ENCODE data around the gene AEN.
A peak's percentile ranks its signal among the peaks of the same experiment; 100 is the strongest.

Gene AEN

DNA sequence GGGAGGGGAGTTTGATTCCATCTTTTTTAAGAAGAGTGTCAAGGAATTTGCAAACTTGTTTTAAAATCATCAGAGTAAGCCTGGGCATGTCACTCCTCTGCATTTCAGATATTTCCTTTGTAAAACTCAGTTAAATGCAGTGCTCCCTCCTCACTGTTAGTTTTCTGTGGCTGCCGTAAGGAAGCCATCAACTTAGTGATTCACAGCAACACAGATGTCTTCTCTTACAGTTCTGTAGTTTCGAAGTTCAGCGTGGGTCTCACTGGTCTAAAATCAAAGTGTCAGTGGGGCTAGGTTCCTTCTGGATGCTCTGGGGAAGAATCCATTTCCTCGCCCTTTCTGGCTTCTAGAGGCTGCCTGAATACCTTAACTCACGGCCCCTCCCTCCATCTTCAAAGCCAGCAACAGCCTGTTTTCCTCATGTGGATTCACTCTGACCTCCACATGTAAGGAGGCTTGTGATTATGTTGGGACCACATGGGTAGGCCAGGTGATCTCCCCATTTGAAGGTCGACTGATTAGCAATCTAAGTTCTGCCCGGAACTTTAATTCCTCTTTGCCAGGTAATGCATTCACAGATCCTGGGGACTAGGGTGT lies 30.1 kb downstream of the AEN start:
- no peak for DNase-seq

GRCh38 chr15:88651971-88652370 lies 30.8 kb downstream of the AEN start:
- DNase-seq = peak in 1 of 3 experiments; percentile 43

DNA sequence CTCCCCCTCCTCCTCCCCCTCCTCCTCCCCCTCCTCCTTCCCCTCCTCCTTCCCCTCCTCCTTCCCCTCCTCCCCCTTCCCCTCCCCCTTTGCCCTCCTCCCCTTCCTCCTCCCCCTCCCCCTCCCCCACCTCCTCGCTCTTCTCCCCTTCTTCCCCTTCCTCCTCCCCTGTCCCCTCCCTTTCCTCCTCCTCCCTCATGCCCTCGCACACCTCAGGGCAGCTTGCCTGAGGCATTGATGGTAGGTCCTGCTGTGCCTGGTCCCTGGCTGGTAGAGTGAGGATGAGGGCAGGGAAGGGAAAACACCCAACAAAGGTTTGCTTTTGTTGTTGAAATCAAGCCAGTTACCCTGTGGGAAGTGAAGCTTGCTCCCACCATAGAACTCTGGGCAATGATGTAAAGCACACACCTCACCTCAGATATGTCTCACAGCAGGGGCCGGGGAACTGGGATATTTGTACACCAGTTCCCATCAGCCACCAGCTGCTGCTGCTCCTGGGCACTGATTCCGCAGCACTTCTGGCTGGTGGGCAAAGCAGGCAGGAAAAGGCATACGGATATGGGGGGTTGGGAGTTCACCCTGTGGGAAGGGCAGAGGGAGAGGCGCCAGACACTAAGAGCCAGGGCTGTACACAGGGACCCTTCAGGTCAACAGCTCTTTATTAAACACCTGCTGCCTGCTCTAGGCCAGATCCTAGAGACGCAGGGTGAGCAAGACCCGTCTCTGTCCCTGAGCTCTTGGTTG lies 31.5 kb downstream of the AEN start:
- DNase-seq = peak in 2 of 3 experiments; percentile 65 to 81

GRCh38 chr15:88653200-88654064 lies 32.3 kb downstream of the AEN start:
- no peak for DNase-seq

GRCh38 chr15:88654430-88655102 lies 33.4 kb downstream of the AEN start:
- DNase-seq = no peak

DNA sequence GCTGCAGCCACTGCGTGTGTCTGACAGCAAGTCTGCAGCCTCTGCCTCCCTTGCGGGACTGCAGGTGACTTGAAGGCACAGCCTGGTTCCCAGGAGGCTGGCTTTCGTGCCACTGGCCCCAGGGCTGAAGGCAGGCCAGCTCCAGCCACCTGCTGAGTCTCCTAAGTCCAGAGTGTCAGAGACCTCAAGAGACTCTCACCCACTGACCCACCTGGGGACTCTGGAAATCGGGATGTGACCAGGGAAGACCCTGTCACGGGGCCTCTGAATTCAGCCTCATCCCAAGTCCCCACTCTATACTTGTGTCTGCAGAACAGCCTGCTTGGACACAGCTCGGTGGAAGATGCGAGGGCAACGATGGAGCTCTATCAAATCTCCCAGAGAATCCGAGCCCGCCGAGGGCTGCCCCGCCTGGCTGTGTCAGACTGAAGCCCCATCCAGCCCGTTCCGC lies 34.0 kb downstream of the AEN start:
- DNase-seq = no peak

GRCh38 chr15:88655800-88656488 lies 34.8 kb downstream of the AEN start:
- no peak for DNase-seq

GRCh38 chr15:88656760-88657221 lies 35.7 kb downstream of the AEN start:
- DNase-seq = no peak

DNA sequence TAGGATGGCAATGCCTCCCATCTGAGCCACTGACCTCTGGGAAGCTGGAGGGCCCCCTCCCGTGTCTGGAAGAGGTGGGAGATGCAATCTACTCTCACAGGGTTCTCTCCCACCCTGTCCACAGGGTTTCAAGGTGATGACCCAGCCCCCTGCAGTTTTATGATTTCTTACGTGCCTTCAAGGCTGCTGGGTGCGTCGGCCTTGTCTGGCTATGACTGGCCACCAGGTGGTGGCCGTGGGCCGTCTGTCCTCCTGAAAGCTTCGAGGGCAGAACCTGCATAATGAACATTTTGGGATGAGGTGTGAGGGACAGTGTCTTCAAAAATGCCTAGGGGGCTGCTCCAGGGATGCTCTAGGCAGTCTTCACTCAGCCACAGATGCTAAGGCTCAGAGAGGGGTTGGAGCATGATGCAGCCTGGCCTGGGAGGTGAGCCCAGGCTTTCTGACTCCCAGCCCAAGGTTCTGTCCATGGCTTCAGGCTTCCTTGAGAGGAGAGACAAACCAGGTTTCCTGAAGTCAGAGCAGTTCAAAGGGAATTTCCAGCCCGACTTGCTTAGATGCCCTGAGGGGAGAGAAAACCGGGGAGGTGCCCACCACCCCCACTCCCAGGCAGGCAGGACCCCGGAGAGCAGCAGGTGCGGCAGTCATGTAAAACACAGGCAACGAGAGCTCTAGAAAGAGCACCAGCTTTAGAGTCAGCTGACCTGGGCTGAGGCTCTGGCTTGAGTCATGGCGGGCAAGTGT lies 36.4 kb downstream of the AEN start:
- peak in 2 of 3 experiments; percentile 16 to 47 for DNase-seq

GRCh38 chr15:88658070-88658965 lies 37.2 kb downstream of the AEN start:
- no peak for DNase-seq

DNA sequence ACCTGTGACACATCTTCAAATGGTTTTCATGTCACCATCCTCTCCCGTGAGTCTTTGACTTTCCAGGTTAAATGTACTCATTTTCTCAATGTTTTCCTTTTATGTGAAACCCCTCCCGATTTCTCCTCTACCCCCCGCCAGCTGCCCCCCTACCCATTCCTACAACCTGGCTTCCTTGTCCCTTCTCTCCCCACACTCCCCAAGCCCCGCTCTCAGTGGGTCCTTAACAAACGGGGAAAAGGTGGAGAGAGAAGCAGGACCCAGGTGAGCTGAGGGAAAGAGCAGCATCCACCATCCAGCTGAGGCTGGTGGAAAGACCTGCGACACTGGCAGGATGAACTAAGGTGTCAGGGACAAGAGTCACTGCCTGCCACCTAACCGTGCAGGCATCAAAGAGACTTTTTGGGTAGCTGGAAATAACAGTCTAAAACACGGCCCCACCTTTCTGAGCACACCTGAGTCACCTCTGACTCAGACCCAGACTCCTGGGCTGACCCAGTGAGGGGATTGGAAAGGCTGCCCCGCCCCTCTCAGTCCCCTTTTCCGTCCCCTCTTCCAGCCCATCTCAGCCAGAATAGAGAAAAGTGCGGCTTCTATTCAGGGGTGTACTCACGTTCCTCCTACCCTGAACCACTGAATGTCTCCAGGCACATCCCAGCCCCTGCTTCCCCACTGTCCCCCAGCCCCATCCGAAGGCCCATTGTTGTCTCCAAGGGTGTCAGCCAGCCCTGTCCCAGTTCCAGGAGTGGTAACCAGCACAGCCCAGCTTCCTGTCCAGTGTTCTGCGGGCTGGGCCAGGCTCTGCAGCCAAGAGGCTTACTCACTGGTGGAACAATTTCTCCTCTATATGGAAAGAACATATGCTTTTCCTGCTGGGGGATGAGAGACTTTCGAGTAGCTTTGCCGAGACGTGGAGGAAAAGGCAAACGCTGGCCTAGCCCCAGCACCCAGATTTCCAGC lies 38.1 kb downstream of the AEN start:
- no peak for DNase-seq

DNA sequence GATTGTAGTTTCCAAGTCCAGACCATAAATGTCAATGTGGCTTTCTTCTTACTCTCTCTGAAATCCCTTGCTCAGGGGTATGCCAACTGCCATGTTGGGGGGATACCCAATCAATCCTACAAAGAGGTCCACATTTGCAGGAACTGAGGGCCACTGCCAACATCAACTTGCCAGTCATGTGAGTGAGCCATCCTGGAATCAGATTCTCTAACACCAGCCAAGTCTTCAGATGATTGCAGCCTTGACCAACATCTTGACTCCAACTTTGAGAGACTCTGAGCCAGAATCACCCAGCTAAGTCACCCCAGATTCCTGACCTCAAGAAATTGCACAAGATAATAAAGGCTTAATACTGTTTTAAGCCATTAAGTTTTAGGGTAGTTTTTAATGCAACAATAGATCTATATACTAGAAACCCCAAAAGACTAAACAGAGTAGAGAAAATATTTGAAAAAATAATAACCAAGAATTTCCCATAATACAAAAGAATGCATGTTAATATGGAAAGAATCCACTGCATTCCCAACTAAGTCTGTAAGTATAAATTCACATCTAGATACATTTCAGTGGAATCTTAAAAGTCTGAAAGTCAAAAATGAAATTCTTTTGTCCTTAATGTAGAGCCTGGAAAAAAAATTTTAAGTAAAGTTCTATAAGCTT lies 40.0 kb downstream of the AEN start:
- no peak for DNase-seq

DNA sequence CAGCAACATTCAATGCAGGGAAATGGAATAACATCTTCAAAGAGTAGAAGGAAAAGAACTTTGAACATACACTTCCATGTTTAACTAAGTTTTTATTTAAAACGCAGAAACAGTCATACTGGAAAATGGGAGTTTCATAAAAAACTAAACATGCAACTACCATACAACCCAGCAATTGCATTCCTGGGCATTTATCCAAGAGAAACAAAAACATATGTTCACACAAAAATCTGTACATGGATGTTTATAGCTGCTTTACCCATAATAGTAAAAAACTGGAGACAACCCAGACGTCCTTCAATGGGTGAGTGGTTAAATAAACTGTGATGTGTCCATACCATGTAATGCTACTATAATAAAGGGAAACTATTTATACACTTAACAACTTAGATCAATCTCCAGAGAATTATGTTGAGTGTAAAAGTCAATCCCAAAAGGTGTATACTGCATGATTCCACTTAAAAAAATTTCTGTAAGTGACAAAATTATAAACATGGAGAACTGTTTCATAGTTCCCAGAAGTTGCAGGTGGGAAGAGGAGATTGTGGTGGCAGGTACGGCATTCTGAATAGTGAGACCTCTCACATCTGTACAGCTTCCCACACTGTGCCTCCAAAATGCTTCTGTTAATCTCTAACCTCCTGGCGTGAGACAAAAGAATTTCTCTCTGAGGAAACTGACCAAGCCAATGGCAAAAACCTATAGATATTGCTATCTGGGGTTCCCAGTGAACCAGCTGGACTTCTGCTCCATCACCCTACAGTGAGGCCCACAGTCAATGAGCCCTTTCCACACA lies 40.8 kb downstream of the AEN start:
- no peak for DNase-seq

DNA sequence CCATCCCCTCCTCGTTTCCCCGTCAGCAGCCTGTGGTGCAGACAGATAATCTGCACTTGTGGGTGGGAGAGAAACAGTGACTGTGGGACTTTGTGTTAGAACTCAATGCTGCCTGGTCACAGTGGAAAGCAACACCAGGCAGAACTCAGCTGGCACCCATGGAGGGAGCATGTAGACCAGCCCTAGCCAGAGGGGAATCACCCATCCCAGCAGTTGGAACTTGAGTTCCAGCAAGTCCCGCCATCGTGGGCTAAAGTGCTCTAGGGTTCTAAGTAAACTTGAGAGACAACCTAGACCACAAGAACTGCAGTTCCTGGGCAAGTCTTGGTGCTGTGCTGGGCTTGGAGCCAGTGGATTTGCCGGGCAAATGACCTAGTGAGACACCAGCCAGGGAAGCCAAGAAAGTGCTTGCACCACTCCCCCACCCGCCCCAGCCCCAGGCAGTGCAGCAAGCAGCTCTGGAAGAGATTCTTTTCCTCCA lies 42.0 kb downstream of the AEN start:
- no peak for DNase-seq

GRCh38 chr15:88664151-88664778 lies 43.1 kb downstream of the AEN start:
- peak in 2 of 3 experiments; percentile 17 to 57 for DNase-seq

DNA sequence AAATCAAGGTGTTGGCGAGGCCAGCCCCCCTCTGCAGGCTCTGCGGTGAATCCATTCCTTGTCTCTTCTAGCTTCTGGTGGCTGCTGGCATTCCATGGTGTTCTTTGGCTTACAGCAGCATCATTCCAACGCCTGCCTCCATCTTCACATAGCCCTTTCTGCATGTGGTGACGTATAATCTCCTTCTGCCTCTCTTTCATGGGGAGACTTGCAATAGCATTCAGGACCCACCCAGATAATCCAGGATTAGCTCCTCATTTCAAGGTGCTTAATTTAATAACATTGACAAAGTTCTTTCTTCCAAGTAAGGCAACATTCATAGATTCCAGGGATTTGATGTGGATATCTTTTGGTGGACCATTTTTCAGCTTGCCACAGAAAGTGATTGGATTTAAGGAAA lies 53.5 kb downstream of the AEN start:
- DNase-seq = no peak

GRCh38 chr15:88678755-88679154 lies 57.6 kb downstream of the AEN start:
- DNase-seq = no peak

Measured in NCI-H1417 (cell line).